Measurements from ENCODE around the gene NUMBL. TPM values are rescaled to one million over a fixed set of nuclear protein-coding genes. Genes with fewer than 3 reads are reported as not detected.

Gene NUMBL
- total and polyA plus RNA-seq, 11 donors, result 7.3 to 29.1 (median 10.6) TPM

DNA sequence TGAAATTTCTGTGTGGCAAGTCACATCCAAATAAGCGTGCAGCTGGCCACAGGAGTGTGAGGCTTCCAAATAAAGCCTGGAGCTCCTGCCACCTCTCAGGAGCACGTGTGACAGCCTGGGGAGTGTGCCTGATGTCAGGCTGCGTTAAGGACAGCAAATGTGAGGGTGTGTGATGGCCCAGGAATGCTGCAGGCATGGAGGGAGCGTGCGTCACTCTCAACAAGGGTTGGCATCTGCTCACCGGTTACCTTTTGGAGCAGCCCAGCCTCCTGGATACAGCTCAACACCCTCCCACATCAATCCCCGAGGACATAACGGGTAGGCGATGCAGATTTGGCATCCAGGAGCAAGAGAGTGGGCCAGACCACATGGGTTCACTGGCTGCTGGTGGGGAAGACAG, 19.0 kb downstream of the NUMBL start:
- 47 to 56% (median 51%) methylated on average over 8 to 9 of the region's 9 CpGs for WGBS, 4 donors
- peaks cover 0 to 9% (median 0%) of the 10 kb centered on the region in 12 donors for H3K9me3 ChIP-seq
- TF ChIP-seq, protein P1, sequence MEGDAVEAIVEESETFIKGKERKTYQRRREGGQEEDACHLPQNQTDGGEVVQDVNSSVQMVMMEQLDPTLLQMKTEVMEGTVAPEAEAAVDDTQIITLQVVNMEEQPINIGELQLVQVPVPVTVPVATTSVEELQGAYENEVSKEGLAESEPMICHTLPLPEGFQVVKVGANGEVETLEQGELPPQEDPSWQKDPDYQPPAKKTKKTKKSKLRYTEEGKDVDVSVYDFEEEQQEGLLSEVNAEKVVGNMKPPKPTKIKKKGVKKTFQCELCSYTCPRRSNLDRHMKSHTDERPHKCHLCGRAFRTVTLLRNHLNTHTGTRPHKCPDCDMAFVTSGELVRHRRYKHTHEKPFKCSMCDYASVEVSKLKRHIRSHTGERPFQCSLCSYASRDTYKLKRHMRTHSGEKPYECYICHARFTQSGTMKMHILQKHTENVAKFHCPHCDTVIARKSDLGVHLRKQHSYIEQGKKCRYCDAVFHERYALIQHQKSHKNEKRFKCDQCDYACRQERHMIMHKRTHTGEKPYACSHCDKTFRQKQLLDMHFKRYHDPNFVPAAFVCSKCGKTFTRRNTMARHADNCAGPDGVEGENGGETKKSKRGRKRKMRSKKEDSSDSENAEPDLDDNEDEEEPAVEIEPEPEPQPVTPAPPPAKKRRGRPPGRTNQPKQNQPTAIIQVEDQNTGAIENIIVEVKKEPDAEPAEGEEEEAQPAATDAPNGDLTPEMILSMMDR (IDR thresholded peaks at IDR 0.05), result no peak
- no peak for TF ChIP-seq POLR2A (IDR thresholded peaks at IDR 0.05)
- peaks cover 0 to 93% (median 83%) of the 10 kb centered on the region in 9 donors for H3K36me3 ChIP-seq
- H3K27ac ChIP-seq, result peak overlapping the region in 6 of 12 donors; percentile 33 to 74 (median 47)
- H3K4me1 ChIP-seq, result peaks cover 0 to 12% (median 0%) of the 10 kb centered on the region in 12 donors
- ATAC-seq (peak; percentile 74 to 94 (median 89)), DNase-seq (peak; percentile 42 to 79 (median 55))
- H3K4me3 ChIP-seq, result no peak overlapping the region
- H3K27me3 ChIP-seq, result no peaks in the 10 kb centered on the region
- intact Hi-C loops (cut with DNase I), result loop anchor here in 1 of 10 donors (5.0 kb wide), 1 partner anchor 66 kb away; no protein-coding TSS in a partner anchor

GRCh38 chr19:40668991-40669614, 21.3 kb downstream of the NUMBL start:
- WGBS, 4 donors, result 95 to 97% (median 96%) methylated on average over 7 of the region's 7 CpGs
- ATAC-seq (no peak), DNase-seq (no peak)
- H3K4me1 ChIP-seq, result peaks cover 0 to 10% (median under 1%) of the 10 kb centered on the region in 12 donors
- H3K9me3 ChIP-seq, result peaks cover 0 to 9% (median 0%) of the 10 kb centered on the region in 12 donors
- H3K27ac ChIP-seq, result no peak overlapping the region
- TF ChIP-seq, protein P1 (IDR thresholded peaks at IDR 0.05), result no peak
- H3K4me3 ChIP-seq, result no peak overlapping the region
- H3K36me3 ChIP-seq, result peaks cover 0 to 71% (median 66%) of the 10 kb centered on the region in 9 donors
- no peaks in the 10 kb centered on the region for H3K27me3 ChIP-seq
- intact Hi-C loops (cut with DNase I), result loop anchor here in 5 of 10 donors (10.0 kb wide), 4 partner anchors 46 to 596 kb away; partner anchors contain the start of genes HNRNPUL1 (in 2 of the 5), COQ8B (in 1 of the 5) and ITPKC (in 1 of the 5)

DNA sequence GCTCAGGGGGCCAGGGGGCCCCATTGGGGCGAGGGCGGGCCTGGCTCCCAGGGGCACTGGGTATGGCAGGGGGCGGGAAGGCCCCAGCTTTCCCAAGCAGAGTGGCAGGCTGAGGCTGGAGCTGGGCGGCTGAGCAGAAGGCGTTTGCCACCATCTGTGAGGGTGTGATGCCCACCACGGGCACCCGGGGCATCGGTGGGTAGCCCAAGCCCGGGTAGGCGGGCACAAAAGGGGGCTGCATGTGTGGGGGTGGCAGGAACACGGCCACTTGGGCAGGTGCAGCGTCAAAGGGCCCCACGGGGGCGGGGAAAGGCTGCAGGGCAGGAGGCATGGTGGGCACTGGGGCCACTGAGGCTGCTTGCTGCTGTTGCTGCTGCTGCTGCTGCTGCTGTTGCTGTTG, 22.8 kb downstream of the NUMBL start:
- H3K4me3 ChIP-seq, result no peak overlapping the region
- ATAC-seq (no peak), DNase-seq (no peak)
- no peak overlapping the region for H3K27ac ChIP-seq
- H3K36me3 ChIP-seq, result peaks cover 0 to 56% (median 51%) of the 10 kb centered on the region in 9 donors
- WGBS, 4 donors, result 93 to 97% (median 95%) methylated on average over 12 to 14 of the region's 14 CpGs
- H3K4me1 ChIP-seq, result peaks cover 0 to 21% (median 8%) of the 10 kb centered on the region in 12 donors
- intact Hi-C loops (cut with DNase I), result loop anchor here in 6 of 10 donors (2.0 to 10.0 kb wide), 5 partner anchors 47 to 597 kb away; partner anchors contain the start of genes HNRNPUL1 (in 2 of the 6), COQ8B (in 1 of the 6) and ITPKC (in 1 of the 6)
- H3K27me3 ChIP-seq, result no peaks in the 10 kb centered on the region
- TF ChIP-seq, protein P1 (IDR thresholded peaks at IDR 0.05), result no peak
- no peak for TF ChIP-seq POLR2A (IDR thresholded peaks at IDR 0.05)
- peaks cover 0 to 9% (median 0%) of the 10 kb centered on the region in 12 donors for H3K9me3 ChIP-seq

- ATAC-seq, result no peak
- peaks cover 0 to 9% (median 0%) of the 10 kb centered on the region in 12 donors for H3K9me3 ChIP-seq
- no peaks in the 10 kb centered on the region for H3K27me3 ChIP-seq
- H3K36me3 ChIP-seq, result peaks cover 0 to 49% (median 44%) of the 10 kb centered on the region in 9 donors
- intact Hi-C loops (cut with DNase I), result loop anchor here in 6 of 10 donors (2.0 to 10.0 kb wide), 5 partner anchors 48 to 598 kb away; partner anchors contain the start of genes HNRNPUL1 (in 2 of the 6), COQ8B (in 1 of the 6) and ITPKC (in 1 of the 6)
- 91 to 95% (median 92%) methylated on average over 14 of the region's 14 CpGs for WGBS, 4 donors
- no peak overlapping the region for H3K4me3 ChIP-seq
- H3K27ac ChIP-seq, result no peak overlapping the region
- peak in 1 of 5 donors; percentile 35 for DNase-seq
- peaks cover 0 to 25% (median 10%) of the 10 kb centered on the region in 12 donors for H3K4me1 ChIP-seq
- TF ChIP-seq, protein P1 (IDR thresholded peaks at IDR 0.05), result no peak
- no peak for TF ChIP-seq POLR2A (IDR thresholded peaks at IDR 0.05)
These were observed 23.5 kb downstream of the NUMBL start for GRCh38 chr19:40666803-40667438.

Measured in heart left ventricle (tissue), 16 donors.